Midbrain (tissue), 1 donor: Measurements from ENCODE around the gene KCNIP4.
A peak's percentile ranks its signal among the peaks of the same experiment; 100 is the strongest.

Experiments
- DNase-seq: peaks from one replicate; lab custom pipeline; 2025; lab: John Stamatoyannopoulos, UW

Gene KCNIP4

DNA sequence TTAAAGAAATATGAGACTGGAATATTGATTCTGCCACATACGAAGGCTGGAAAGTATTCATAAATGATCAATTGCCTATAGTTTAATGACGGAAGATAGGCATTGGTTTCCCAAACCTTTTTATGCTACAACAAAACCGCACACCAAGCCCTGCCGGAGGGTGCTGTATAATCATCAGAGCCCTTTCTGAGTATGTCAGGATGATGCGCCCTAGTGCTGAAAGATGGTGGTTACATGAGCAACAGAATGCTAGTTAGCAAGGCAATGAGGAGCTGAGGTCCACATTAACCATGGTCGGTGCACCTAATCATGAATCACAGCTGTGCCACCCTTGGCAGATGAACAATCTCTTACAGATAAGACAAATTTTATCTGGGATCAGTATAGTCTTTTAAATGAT lies 757.3 kb downstream of the KCNIP4 start:
- no peak for DNase-seq

DNA sequence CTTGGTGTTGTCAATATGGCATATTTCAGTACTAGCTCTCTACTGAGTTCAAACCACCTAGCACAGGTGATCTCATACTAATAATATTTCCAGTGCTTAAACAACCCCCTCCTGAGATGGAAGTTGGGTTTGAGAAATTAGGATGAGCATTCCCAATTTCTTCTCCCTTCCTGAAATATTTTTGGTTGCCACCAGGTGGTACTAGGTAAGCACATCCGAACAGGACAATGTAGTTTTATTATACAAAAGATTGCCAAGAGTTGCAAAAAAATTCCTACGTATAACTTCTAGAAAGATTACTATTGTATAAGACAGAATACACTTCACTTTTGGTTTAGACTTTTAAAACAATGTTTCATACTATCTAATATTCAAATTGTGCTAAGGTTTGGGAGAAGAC lies 763.8 kb downstream of the KCNIP4 start:
- no peak for DNase-seq

DNA sequence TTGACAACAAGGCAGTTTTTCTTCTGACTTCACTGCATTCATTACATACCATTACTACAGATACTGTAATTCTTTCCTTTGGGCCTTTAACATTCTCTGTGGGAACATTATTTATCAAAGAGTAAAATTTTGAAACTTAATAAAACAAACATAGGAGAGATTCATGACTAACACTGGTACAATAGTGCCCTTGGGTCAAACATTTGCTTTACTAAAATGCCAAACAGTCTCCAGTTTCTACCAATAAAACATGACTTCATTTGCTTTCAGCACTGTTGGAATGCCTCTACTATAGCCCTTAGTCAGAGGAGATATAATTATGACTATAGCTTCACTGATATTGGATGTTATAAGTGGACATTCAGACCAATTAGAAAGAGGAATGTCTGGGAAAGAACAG lies 766.9 kb downstream of the KCNIP4 start:
- DNase-seq: no peak

DNA sequence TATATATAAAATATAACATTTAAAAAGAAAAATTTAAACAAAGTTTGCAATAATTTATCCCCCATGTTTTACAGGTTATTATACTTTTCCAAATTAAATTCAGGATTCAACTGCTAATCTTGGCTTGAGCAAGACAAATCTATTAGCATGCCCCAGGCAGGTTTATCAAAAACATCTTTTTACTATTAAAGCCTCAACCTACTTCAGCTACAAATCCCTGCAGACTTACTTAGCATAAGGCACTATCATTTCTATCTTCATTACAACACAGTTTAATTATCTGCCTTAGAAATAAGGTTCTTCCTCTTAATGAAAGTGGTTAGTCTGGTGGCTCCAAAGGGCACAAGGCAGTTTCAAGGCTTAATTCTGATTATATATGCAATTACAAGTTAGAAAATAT lies 770.7 kb downstream of the KCNIP4 start:
- no peak for DNase-seq

DNA sequence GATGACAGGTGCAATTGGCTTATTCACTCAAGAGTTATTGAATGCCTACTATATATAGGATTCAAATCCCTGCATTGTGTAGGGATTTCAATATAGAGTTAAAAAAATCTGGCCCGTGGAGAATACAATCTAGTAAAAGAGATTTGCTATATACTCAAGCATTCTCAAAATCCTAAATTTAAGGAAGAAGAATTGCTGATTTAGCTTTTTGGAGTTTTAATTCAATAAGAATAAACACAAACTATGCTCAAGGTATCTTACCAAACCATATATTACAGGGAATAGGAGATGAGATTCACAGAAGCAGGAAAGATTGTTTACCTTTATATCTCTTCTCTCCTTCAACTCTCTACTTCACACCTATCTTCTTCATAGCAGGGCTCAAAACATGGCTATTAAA lies 771.5 kb downstream of the KCNIP4 start:
- DNase-seq: no peak

DNA sequence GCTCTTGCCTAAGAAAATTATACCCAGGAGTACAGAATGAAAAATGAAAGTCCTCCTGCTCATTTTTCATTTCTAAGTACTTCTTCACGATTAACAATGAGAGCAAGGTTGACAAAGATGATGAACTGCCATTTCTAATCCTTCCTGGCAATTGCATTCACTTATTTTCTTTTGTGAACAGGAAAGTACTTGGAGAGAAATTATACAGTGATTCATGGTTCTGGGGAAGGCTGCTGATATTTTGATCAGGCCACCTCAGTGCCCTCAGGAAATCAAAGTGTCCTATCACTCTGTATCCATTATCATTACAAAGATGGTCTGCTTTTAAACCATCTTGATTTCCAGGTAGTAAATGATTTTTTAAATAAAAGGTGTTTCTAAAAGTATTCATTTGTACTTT lies 780.9 kb downstream of the KCNIP4 start:
- no peak for DNase-seq

DNA sequence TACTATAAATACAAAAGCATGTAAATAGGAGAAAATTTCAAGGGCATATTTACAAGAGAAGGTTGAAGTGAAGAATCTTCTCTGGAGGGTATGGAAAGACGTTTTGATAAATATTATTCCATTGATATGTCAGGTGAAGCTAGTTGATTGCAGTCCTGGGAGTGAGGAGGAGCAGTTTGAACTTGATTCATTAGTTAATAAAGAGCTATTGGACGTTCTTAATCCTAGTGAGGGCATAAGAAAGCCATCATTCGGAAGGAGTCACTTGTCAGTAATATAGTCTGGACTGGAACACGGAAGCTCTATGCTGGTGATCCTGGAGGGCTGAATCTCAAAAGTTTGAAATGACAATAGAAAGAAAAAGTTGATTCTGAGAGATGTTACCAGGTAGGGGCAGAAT lies 793.2 kb downstream of the KCNIP4 start:
- no peak for DNase-seq

DNA sequence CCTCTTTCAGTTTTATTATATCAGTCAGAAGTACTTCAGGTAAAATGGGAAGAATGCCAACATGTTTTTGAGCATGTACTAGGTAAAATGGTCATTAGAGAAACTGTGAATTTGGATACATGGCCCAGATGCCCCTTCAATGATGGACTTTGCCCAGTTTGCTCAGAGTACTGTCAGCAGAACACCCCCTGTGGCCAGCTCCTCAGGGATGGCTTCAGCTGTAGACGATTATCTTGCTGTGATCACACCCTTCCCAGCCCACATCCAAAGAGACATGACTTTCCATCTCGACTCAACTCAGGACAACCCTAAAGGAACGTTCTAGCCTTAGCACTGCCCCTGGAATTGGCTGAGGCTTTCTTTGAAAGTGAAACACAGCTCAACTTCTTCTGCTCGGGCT lies 809.2 kb downstream of the KCNIP4 start:
- no peak for DNase-seq

DNA sequence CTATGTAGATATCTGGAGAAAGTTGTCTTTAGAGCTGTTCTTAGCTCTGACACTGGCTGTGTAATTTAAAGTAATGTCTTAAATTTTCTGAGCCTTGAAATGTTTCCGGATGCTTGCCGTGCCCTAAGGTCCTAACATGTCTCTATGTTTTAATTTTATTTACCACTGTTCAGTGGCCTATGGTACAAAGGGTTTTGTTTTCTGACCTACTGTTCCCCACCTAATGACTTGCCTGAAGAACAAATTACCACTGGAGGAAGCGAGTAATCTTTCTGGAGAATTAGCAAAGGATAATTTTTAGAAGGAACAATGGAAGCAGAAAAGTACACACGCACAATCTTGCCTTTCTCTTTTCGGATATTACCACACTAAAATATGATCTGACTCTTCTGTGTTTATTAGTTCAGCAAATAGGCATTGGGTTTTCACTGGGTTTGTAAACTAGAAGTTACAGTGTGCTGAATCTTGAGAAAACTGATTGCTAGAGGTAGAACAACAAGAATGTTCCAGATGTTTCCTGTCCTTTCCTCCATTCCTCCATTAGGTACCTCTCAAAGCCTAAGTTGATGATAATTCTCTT lies 812.4 kb downstream of the KCNIP4 start:
- DNase-seq: no peak

DNA sequence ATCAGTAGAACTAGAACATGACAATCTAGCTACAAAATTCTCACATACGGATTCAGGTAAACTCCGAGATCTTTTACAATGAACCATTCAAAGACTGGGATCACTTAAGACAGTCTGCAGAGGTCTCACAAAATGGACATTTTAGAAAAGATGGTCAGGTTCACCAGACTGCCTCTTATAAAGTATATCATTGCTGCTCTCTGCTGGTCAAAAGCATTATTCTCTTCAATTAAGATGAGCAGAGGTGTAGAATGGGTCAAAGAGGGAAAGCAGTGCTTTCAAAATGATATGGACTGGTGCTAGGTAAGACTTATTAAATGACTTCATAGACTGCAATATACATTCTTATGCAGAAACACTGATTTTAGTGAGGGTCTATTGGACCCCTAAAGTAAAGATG lies 813.6 kb downstream of the KCNIP4 start:
- DNase-seq: peak; percentile 2

DNA sequence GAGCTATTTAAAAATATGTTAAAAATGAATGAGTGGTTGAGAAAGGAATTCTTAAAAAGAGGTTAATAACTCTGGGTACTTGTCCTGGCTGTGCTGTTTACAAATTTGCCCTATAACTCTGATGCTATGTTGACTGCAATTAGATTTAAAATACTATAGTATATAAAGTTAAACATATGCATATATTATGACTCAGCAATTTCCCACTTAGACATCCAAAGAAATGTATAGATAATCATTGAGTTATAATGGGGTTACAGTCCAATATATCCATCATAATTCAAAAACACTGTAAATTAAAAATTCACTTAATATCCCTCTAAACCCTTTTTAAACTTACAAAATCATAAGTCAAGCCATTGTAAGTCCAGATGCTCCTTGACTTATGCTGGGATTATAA lies 818.0 kb downstream of the KCNIP4 start:
- no peak for DNase-seq

DNA sequence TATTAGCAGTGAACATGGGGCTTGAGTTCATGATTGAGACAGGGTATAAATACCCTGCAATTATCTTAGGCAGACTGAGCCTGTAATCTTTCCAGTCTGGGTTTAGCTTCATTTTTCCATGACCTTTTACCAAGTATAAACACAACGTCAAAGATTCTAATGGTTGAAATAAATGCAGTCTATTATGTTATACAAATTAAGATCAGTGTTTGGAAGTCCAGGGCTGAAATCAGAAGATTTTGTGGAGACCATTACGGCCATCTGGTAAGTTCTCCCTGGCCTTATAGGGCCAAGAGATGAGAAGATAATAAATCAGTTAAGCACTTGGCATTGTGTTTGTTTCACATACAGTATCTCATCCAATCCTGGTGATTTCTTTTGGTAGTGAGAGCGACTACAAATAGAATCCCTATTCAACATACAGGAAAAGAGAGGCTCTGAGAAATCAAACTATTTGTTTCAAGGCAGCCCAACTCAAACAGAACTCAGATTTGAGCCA lies 822.5 kb downstream of the KCNIP4 start:
- no peak for DNase-seq

DNA sequence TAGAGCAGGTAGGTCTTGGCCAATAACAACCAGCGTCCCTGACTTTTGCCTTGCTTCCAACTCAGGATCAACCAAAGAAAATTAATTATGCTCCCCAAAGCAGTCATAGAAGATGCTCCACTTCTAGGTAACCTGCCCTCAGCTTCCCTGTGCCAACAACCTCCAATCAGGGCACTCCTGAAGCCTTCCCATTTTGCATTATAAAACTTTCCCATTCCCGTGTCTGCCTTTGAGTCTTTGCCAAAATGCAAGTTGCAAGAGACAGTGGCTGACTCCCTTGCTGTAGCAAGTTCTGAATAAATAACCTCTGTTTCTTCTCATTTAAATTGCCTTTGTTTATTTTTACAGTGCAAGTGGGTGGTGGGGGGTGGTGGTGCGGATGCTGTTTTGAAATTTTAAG lies 830.3 kb downstream of the KCNIP4 start:
- DNase-seq: no peak

DNA sequence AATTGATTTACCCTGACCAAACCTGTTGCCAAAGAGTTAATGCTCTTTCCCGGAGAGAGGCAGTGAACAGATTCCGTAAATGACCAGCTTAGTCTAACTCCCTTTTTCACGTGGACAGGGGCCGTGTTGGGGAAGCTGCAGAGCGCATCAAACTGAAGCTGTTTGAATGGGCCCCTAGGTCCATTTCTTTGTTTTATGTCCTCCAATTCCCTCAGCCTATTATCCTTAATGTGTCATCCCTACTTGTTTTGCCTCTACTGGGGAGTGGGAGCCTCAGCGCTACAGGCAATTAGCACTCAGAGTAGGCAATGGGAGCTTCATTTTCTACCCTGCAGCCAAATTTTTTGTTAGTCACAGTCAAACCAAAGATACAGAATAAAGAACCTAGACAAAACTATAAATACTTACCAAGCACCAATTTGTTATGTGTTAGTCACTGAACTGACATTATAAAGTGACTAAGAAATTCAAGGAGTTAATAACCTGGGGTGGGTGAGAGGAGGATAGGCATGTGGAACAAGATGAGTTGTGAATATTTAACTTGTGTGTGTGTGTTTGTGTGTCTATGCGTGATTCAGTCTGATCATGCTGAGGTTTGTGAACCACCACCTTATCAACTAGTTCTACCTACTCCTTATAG lies 830.9 kb downstream of the KCNIP4 start:
- DNase-seq: no peak

DNA sequence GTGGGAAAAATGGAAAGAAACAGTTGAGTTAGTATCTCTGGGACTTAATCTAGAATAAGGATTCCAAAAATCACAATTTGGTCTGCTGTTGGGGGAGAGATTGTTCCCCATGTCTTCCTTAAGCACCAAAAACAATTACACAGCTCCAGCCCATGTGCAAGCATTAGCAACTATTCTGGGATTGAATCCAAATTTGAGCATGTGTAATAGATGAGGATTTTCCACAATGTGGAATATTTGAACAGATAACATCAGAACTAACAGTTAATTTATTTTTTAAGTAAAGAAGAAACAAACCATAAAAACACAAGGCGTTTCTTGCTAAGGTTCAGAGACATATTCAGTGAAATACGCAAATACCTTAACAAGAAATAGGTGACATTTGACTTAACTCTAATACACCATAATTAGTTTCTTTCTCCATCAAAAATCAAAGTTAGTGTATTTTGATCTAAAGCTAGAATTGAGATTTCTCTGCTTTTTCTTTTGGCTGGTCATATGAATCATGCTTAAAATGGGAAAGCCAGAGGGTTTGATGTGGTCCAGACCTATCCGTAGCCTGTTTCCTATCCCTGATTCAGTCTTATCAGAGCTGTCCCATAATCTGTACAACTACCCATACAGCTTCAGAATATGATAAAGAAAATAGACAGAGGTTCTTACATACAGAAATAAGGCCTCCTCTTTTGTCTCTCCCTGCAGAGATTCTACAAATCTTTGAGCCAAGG lies 834.9 kb downstream of the KCNIP4 start:
- no peak for DNase-seq

DNA sequence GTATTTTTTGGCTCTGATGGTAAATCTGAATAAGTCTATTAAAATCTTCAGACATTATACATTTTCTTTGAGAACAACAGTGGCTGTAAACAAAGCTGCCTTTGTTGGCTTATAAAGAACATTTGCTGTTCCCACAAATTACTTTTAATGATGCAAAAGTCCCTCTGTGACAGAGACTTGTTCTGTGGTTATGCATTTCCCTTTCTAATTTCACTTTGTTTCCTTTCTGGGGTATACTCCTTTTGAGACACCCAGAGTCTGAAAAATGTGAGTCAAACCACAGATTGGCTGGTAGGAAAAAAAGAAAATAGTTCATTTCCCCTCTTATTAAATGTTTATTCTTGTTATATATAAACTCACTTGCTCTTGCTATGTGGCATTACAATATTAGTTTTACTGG lies 845.9 kb downstream of the KCNIP4 start:
- DNase-seq: no peak

DNA sequence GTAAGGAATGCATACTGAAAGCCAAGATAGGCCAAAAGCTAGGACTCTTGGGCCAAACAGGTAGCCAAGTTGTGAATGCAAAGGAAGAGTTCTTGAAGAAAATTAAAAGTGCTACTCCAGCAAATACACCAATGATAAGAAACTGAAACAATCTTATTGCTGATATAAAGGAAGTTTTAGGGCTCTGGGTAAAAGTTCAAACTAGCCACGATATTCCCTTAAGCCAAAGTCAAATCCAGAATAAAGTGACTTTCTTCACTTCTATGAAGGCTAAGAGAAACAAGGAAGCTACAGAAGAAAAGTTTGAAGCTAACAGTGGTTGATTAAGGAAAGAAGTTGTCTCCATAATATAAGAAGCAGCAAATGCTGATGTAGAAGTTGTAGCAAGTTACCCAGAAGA lies 850.7 kb downstream of the KCNIP4 start:
- no peak for DNase-seq

DNA sequence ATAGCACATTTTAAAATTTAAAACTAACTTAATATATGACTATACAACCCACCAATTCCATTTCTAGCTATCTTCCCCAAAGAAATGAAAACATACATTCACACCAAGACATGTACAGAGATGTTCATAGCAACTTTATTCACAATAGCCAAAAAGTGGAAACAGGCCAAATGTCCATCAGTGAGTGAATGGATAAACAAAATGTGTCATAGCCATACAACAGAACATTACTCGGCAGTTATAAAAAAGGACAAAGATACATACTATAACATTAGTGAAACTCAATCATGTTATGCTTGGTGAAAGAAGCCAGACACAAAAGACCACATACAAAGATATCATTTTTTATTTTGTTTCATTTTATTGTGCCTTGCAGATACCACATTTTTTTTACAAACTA lies 851.5 kb downstream of the KCNIP4 start:
- DNase-seq: no peak

DNA sequence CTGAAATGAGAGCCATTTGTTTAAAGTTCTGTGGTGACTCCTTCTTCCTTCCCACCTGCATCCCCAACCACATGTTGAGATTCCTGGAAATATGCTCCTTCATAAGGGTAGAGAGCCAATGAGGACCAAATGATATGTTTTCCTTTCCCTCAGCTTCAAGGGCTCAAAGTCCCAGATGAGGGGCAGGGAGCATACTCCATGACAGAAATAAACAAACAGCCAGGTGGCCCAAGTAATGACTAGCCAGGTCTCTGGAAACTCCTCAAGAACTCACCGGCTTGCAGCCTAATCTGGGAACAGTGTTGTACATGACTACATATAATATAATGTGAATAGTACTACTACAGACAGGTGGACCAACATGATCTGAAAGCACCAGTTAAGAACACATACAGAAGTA lies 856.0 kb downstream of the KCNIP4 start:
- DNase-seq: no peak

DNA sequence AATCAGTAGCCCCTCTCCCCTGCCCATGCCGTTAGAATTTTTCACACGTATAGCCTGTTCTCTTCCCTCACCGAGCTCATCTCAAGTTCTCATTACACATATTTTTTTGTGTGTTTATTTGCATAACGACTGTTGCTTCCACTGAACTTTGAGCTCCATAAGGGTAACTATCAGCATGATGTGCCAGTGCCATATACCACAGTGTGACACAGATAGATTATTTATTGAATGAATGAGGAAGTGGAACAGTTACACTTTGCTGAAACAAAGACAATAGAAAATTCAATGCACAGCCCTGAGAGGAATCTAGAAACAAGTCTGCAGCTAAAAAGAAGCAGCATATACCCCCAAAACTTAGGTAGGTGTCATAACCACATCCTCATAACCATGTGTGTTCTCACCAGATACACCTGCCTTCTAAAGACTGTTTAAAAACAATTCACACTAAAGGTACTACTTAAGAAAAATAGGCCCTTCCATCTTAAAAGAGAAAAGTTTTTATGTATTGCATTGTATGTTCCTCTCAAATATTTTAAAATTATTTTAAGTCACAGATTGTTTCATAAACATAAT lies 858.4 kb downstream of the KCNIP4 start:
- no peak for DNase-seq

DNA sequence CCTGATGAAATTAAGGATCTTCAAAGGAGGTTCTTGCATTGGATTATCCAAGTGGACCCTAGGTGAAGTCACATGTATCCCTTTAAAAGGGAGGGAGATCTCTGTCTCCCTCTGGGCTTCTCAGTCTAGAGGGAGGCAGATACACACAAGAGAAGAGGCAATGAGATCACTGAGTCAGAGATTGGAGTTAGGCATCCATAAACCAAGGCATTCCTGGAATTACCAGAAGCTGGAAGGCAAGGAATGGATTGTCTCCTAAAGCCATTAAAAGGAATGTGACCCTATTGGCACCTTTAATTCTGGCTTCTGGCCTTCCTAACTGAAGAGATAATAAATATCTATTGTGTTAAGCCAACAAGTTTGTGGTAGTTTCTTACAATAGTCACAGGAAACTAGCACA lies 865.2 kb downstream of the KCNIP4 start:
- DNase-seq: no peak

DNA sequence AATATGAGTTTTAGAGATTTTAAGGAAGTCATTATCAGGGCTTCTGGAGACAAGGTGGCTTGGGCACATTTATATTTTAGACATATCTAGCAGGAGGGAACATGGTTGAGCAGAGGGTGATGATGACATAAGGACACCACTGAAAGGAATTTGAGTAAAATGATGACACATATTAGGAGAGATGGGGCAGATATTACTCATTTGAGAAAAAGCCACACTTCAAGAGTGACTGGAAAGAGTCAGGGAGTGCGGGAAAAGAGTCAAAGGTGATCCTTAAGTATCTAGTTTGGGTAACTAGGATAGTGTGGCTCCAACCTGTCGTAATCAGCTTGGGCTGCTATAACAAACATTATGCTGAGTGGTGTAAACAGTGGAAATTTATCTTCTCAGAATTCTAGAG lies 870.6 kb downstream of the KCNIP4 start:
- no peak for DNase-seq

DNA sequence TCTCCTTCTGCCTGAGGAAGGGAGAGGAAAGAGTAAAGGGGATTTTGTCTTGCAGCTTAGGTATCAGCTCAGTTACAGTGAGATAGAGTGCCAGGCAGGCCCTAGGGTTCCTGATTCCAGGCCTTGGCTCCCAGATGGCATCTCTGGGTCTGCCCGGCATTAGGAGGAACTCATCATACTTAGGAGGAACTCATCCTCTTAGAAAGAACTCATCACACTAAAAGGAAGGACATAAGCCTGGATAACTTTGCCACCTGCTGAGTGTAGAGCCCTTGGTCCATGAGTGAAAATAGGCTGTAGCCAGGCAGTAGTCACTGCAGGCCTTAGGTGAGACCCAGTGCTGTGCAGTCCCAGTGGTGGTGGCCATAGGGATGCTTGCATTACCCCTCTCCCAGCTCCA lies 881.2 kb downstream of the KCNIP4 start:
- DNase-seq: no peak
